IPS-20b (cell line): ENCODE data around the gene RHOU.
"Not testable (repeated sequence)": the region's sequence is repeated elsewhere in the genome, so short reads cannot be mapped to it uniquely, and the experiment has no call there.

Source experiments
- H3K27ac ChIP-seq: one replicate; pipeline ENCODE4 v1.5.1; 2013; ENCODE audit warnings: low read length
- H3K27me3 ChIP-seq: 2 replicates; pipeline ENCODE4 v1.6.1; 2013; ENCODE audit warnings: mild to moderate bottlenecking, low read length, inconsistent platforms; ENCODE audit not compliant: insufficient read depth
- H3K36me3 ChIP-seq: 2 replicates; pipeline ENCODE4 v1.6.1; 2013; ENCODE audit warnings: low read depth, mild to moderate bottlenecking, inconsistent platforms, low read length, moderate library complexity; ENCODE audit not compliant: insufficient read depth
- H3K4me1 ChIP-seq: 2 replicates; pipeline ENCODE4 v1.6.1; 2013; ENCODE audit warnings: mild to moderate bottlenecking, control low read depth, inconsistent platforms, low read length, moderate library complexity; ENCODE audit not compliant: insufficient read depth
- H3K4me3 ChIP-seq: 2 replicates; pipeline ENCODE4 v1.5.1; 2013; ENCODE audit warnings: mild to moderate bottlenecking, low read length, inconsistent platforms
- H3K9ac ChIP-seq: 2 replicates; pipeline ENCODE4 v1.6.1; 2013; ENCODE audit warnings: low read depth, mild to moderate bottlenecking, inconsistent platforms, low read length, moderate library complexity
- H3K9me3 ChIP-seq: 2 replicates; pipeline ENCODE4 v1.6.1; 2013; ENCODE audit warnings: mild to moderate bottlenecking, low read depth, low read length, inconsistent platforms; ENCODE audit not compliant: insufficient read depth

RHOU gene

GRCh38 chr1:228765168-228765946 lies 30.1 kb downstream of the RHOU start:
- H3K9me3 ChIP-seq = no peaks in the 10 kb centered on the region

GRCh38 chr1:228766788-228767187 lies 31.5 kb downstream of the RHOU start:
- Histone ChIP-seq H3K27ac (no peak overlapping the region), H3K36me3 (no peaks in the 10 kb centered on the region), H3K27me3 (no peaks in the 10 kb centered on the region), H3K9me3 (no peaks in the 10 kb centered on the region), H3K9ac (no peak overlapping the region), H3K4me3 (no peak overlapping the region), H3K4me1 (no peaks in the 10 kb centered on the region)

More at GRCh38 chr1:228765168-228765946, 30.1 kb downstream of the RHOU start:
- Histone ChIP-seq H3K4me1 (no peaks in the 10 kb centered on the region), H3K9ac (no peak overlapping the region), H3K36me3 (no peaks in the 10 kb centered on the region), H3K4me3 (no peak overlapping the region), H3K27ac (no peak overlapping the region), H3K27me3 (no peaks in the 10 kb centered on the region)

GRCh38 chr1:228767636-228768354 lies 32.5 kb downstream of the RHOU start:
- H3K36me3 ChIP-seq = no peaks in the 10 kb centered on the region
- H3K9me3 ChIP-seq = no peaks in the 10 kb centered on the region

GRCh38 chr1:228768355-228769000 lies 33.2 kb downstream of the RHOU start:
- H3K27me3 ChIP-seq = no peaks in the 10 kb centered on the region
- H3K36me3 ChIP-seq = no peaks in the 10 kb centered on the region
- H3K9ac ChIP-seq = no peak overlapping the region
- no peaks in the 10 kb centered on the region for H3K4me1 ChIP-seq
- no peaks in the 10 kb centered on the region for H3K9me3 ChIP-seq
- no peak overlapping the region for H3K4me3 ChIP-seq
- H3K27ac ChIP-seq = no peak overlapping the region

More at GRCh38 chr1:228767636-228768354, 32.5 kb downstream of the RHOU start:
- no peak overlapping the region for H3K27ac ChIP-seq
- H3K4me1 ChIP-seq = no peaks in the 10 kb centered on the region
- H3K27me3 ChIP-seq = no peaks in the 10 kb centered on the region
- no peak overlapping the region for H3K9ac ChIP-seq
- no peak overlapping the region for H3K4me3 ChIP-seq

- no peaks in the 10 kb centered on the region for H3K36me3 ChIP-seq
- no peak overlapping the region for H3K4me3 ChIP-seq
- H3K9me3 ChIP-seq = no peaks in the 10 kb centered on the region
- no peaks in the 10 kb centered on the region for H3K27me3 ChIP-seq
- H3K4me1 ChIP-seq = no peaks in the 10 kb centered on the region
- no peak overlapping the region for H3K9ac ChIP-seq
- H3K27ac ChIP-seq = no peak overlapping the region
Observed at GRCh38 chr1:228770779-228771223, 35.5 kb downstream of the RHOU start.

GRCh38 chr1:228772516-228773212 lies 37.4 kb downstream of the RHOU start:
- H3K9me3 ChIP-seq = no peaks in the 10 kb centered on the region
- H3K4me1 ChIP-seq = no peaks in the 10 kb centered on the region
- H3K4me3 ChIP-seq = no peak overlapping the region
- H3K36me3 ChIP-seq = no peaks in the 10 kb centered on the region
- H3K27me3 ChIP-seq = no peaks in the 10 kb centered on the region
- H3K9ac ChIP-seq = no peak overlapping the region
- H3K27ac ChIP-seq = no peak overlapping the region

GRCh38 chr1:228775946-228776345 lies 40.7 kb downstream of the RHOU start:
- H3K4me1 ChIP-seq, H3K4me3 ChIP-seq, H3K36me3 ChIP-seq, H3K27me3 ChIP-seq, H3K9ac ChIP-seq, H3K9me3 ChIP-seq, H3K27ac ChIP-seq: not testable (repeated sequence)

GRCh38 chr1:228776449-228776848 lies 41.2 kb downstream of the RHOU start:
- no peak overlapping the region for H3K4me3 ChIP-seq
- H3K9ac ChIP-seq = no peak overlapping the region
- H3K27me3 ChIP-seq = no peaks in the 10 kb centered on the region
- no peaks in the 10 kb centered on the region for H3K9me3 ChIP-seq
- no peaks in the 10 kb centered on the region for H3K36me3 ChIP-seq
- no peaks in the 10 kb centered on the region for H3K4me1 ChIP-seq
- H3K27ac ChIP-seq = no peak overlapping the region

- H3K9ac ChIP-seq = no peak overlapping the region
- H3K4me3 ChIP-seq = no peak overlapping the region
- no peak overlapping the region for H3K27ac ChIP-seq
- no peaks in the 10 kb centered on the region for H3K27me3 ChIP-seq
- no peaks in the 10 kb centered on the region for H3K4me1 ChIP-seq
- H3K9me3 ChIP-seq = no peaks in the 10 kb centered on the region
- H3K36me3 ChIP-seq = no peaks in the 10 kb centered on the region
Observed at GRCh38 chr1:228777236-228777635, 42.0 kb downstream of the RHOU start.

GRCh38 chr1:228778026-228778425 lies 42.7 kb downstream of the RHOU start:
- H3K27me3 ChIP-seq = no peaks in the 10 kb centered on the region
- no peaks in the 10 kb centered on the region for H3K9me3 ChIP-seq

GRCh38 chr1:228778466-228778865 lies 43.2 kb downstream of the RHOU start:
- Histone ChIP-seq H3K4me3 (no peak overlapping the region), H3K27ac (no peak overlapping the region)

More at GRCh38 chr1:228778026-228778425, 42.7 kb downstream of the RHOU start:
- no peak overlapping the region for H3K27ac ChIP-seq
- H3K4me1 ChIP-seq = no peaks in the 10 kb centered on the region
- H3K36me3 ChIP-seq = no peaks in the 10 kb centered on the region
- H3K9ac ChIP-seq = no peak overlapping the region
- no peak overlapping the region for H3K4me3 ChIP-seq

More at GRCh38 chr1:228778466-228778865, 43.2 kb downstream of the RHOU start:
- Histone ChIP-seq H3K9ac (no peak overlapping the region), H3K9me3 (no peaks in the 10 kb centered on the region), H3K27me3 (no peaks in the 10 kb centered on the region), H3K4me1 (no peaks in the 10 kb centered on the region), H3K36me3 (no peaks in the 10 kb centered on the region)
